ENCODE data around the gene VPS45.

VPS45 gene

DNA sequence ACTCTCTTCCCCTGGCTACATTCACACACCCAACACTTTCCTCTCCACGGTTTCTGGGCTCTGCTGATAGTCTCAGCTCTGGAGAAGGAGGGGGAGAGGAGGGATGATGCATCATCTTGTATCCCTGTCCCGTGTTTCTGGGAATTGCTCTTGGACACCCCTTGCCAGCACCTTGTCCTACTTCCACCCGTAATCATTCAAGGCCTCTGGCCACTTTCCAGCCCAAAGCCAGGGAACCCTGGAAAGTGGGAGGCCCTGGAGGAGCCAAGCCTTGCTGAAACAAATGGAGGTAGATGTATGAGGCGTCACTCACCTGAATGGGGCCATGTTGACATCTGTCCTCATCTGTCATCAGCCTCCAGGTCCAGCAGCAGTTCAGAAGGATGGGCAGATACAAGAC is 86.6 kb downstream of the VPS45 start:
- in situ Hi-C loops (cut with MboI; ENCODE audit: low sequenced_read_pairs): no loop called here

DNA sequence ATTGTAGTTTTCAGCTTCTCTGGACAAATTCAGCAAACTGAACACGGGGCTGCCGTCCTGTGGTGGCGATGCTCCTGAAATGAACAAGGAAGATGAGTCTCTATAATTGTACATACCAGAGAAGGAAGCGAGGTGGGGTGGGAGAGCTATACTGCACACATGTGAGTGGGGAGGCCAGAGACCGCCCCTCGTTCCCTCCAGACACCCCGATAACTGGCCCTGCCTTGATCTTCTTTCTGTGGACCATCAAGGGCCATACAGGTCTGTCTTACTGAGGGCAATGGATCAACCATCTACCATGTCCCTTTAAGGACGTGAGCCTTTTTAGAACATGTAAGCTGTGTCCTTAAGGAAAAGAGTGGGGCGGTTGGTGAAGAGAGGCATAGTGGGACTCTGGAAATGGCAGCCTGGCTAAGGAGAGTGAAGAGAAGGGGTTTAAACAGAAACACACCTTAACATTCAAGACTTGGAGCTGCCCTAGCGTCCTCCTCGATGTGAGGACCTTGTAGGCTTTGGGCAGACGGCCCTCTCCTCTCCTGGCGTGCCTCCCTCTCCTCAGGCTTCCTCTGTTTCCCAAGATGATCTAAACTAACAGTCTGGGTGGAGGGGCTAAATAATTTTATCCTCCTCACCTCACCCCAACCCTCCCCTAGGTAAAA is 88.0 kb downstream of the VPS45 start:
- in situ Hi-C loops (cut with MboI; ENCODE audit: low sequenced_read_pairs): no loop called here

DNA sequence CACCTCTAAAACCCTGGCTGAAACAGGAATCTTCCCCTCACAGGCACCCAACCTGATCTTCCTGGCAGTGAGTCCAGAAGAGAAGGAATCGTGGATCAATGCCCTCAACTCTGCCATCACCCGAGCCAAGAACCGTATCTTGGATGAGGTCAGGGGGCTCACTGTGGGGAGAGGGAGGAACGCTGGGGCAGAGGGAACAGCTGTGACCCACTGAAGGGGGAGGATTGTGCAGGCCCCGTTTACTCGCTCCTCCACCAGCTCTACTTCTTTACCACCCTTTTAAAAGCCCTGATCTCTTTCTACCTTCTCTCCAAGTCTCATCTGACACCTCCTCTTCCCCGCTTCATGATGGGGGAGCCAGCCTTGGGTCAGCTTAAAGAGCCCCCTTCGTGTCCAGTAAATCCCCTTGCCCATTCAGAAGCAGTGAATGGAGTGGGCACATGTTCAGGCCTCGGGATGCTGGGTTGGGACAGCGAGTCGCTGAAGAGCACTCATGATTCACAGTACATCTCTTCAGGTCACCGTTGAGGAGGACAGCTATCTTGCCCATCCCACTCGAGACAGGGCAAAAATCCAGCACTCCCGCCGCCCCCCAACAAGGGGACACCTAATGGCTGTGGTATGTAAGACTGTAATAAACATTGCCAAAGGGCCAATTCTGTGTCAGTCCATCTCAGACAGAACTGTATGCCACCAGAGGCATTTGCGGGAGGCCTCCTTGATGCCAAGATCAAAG is 89.5 kb downstream of the VPS45 start:
- in situ Hi-C loops (cut with MboI; ENCODE audit: low sequenced_read_pairs): no loop called here

DNA sequence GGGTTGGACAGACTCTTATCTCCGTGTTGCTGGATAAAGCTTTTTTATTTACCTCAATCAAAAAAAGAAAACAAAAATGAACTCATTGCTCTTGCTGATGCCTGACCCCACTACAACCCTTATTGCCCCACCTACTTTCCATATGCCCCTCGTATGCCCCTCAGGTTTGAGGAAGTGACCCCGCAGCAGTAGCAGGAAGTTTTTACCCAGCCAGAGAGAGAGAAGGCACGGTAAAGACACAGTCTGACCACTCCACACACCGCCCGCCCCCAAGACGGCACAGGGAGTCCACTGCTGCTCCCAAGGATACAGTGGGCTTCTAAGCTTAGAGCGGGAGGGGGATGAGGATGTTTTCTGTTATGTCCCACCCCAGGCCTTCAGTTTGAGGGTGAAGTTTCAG is 92.0 kb downstream of the VPS45 start:
- in situ Hi-C loops (cut with MboI; ENCODE audit: low sequenced_read_pairs): no loop called here

DNA sequence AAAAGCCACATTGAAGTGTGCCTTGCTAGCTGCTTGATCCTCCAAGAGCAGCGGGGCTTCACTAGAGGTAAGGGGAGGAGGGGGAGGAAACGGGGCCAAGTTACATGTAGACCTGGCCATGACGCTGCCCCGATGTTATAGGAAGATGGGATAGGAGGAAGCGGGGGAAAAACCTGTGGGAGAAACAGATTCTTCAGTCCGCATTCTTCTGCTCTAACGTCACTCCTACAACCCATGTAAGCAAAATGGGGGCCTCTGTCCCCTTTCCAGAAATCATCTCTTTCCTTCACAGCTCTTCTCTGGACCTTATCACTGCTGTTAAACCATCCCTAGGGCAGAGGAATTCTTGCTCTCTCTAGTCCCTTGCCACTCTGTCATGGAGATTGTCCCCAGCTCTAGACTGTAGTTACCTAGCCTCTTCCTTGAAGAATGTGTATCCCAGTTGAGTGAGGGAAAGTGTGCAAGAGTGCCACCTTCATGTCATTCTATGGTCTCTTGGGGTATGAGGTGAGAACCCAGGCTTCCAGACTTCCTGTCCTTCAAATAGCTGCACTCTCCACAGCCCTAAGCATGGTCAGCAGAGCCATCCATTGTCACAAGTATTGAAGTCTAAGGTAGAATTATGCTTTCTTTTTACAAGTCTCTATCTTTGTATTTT is 93.5 kb downstream of the VPS45 start:
- in situ Hi-C loops (cut with MboI; ENCODE audit: low sequenced_read_pairs): no loop called here

DNA sequence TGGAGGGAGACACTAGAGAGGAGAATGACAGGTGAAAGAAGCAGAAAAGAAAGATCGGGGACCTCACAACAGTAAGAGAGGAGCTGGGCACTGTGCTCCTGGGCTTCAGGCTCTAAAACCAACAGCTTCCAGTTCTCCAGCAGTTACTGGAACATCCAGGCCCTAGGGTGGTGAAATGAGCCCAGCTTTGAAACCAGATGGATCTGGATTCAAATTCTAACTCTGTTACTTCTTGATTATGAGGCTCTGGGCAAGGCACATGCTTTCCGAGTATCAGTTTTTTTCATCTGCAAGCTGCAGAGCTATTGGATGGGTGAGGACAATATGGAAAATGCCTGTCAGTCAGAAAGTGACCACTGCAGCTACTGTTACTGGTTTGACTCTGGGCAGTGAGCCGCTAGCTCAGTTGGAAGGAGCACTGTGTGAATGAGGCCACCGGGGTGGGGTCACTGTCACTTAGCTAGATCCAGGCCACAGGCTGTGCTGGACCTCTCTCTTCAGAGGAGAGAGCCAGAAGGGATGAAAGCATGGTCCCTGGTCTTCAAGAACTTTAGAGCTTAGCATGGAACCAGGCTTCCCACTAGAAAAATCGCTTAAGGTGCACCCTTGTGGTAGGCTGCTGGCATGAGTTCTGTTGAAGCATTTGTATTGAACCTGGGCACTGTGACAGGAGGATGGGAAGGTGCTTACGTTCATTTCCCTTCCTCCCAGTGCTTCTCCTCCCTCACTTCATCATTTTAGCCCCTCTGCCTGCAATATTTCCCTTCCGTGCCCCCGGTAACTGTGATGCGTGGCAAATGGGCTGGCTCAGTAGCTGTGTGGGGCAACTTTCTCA is 94.4 kb downstream of the VPS45 start:
- in situ Hi-C loops (cut with MboI; ENCODE audit: low sequenced_read_pairs): no loop called here

DNA sequence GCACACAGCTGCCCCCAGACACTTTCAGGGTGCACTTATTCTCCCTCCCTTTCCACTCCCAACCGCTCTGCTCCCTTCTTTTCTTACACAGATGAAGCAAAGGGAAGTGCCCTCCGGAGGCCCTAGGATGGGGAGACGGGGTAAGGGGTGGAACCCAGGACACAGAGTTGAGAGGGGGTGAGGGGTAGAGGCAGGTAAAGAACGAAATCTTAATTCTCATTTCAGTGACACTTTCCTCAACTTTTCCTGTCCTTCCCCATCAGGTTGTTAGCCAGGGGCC is 94.9 kb downstream of the VPS45 start:
- in situ Hi-C loops (cut with MboI; ENCODE audit: low sequenced_read_pairs): no loop called here

DNA sequence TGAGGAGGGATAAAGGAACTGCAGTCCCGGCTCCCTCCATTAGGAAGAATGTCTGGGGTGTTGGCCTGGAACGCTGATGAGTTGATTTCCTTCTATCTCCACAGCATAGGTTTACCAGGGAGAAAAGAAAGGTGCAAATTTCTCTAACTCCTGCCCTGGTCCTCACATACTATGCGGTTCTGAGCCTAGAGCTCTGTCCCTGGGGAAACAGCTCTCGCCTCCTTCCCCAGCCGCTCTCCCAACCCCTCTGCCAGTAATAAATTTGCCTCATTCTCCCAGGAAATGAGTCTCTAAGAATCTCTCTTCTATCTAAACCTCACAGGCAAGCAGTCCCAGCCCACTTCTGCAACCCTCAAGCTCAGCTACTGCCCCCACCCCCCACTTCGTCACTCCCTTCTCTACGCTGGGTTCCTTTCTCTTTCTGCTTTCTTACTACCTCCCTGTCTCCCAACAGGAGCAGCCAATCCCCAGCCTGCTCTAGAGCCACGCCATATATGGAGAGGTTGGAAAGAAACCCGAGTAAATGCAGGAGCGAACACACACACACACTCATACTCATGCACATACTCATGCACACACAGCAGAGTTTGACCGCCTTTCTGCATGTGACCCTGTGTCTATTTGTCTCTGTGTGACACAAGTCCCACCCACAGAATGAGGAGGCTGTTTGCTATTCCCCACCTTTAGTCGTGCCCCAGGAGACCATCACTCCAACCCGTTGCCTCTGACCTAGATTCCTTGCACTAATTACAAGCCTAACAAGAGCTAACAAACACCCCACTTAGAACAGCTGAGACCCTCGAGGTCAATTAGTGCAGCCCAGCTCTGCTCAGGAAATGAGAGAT is 95.5 kb downstream of the VPS45 start:
- in situ Hi-C loops (cut with MboI; ENCODE audit: low sequenced_read_pairs): no loop called here

DNA sequence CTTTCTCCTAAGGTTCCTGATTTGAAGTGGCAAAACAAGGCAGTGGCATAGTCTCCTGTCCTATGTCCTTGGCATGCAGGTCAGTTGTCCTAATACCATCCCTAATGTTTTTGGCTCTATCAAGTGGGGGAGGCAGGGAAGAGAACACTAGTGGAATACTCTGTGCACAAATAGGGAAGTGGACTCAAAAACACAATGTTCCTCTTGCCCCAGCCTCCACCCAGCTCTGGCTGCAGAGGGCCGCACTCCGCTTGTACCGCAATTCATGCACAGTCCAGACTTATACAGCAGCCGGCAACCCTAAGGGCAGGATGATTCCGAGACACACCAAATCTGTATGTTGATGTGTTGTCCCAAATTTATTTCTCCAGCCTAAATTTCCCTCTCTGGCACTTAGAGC is 96.6 kb downstream of the VPS45 start:
- in situ Hi-C loops (cut with MboI; ENCODE audit: low sequenced_read_pairs): no loop called here

DNA sequence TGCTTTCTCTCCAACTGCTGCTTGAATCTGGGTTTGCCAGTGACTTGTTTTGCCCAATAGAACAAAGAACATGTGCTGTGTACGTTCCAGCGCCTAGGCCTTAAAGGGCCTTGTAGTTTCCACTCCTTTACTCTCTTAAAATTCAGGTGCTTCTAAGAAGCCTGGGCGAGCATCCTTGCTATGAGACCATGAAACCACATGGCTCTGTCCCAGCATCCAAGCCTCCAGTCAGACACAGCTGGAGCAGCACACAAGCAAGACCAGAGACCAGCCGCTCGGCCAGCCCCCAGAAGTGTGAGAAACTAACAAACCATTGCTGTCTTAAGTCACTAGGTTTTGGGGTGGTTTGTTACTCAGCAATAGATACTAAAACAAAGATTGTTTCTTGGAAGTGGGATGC is 97.2 kb downstream of the VPS45 start:
- in situ Hi-C loops (cut with MboI; ENCODE audit: low sequenced_read_pairs): no loop called here

DNA sequence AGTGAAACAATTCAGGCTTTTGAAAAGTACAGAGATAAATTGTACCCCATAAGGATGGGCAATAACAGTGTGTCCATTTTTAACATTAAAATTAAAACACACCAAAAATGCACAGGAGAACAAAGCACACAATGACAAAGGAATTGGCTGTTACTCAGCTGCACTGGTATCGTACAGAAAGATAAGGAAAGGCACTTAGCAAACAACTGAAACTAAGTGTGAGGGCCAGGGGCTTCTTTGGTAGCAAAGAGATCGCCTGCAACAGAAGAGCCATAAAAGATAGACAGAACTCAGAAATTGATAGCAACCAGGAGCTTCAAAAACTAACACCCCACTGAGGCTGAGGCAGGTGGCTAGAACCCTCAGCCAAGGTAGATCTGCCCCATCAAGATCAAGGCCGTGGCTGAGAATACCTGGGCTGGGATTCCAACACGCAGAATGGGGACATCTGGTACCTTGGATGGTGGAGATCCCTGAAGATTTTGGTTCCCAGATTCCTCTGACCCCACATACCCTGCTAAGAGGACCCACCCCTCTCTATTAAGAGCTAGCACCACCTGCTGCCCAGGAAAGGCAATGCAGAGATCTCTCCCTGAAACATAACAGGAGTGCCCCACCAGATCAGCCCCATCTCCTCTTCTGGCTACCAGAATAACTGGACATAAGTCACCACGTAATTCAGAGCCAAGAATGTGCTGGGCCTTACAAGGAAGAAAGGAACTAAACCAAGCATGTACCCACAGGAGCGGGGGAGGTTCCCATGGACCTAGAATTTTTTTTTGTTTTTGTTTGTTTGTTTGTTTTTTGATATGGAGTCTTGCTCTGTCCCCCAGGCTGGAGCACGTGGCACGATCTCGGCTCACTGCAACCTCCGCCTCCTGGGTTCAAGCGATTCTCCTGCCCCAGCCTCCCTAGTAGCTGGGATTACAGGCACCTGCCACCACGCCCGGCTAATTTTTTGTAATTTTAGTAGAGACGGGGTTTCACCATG is 98.3 kb downstream of the VPS45 start:
- in situ Hi-C loops (cut with MboI; ENCODE audit: low sequenced_read_pairs): no loop called here

DNA sequence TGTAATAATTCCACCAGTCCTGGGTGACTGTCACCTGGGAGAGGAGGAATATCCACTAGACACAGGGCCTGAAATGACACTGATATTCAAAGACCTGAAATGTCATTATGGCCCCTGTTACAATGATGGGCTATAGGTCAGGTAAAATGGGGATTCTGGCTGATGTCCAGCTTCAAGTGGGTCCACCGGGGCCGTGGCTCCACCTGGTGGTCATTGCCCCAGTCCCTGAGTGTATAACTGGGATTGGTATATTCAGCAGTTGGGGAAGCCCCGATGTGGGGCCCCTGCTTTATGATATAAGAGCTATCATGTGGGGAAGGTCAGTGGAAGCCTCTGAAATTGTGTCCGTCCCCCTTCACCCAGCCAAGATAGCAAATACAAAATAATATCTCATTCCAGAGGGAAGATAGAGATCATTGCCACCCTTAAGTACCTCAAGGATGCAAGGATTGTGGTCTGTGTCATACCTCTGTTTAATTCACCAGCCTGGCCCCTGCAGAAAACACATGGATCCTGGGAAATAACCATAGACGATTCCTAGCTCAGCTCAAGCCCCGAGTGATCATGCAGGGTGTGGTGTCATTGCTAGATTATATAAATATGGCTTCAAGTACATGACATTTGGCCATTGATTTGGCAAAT is 101.5 kb downstream of the VPS45 start:
- in situ Hi-C loops (cut with MboI; ENCODE audit: low sequenced_read_pairs): no loop called here

DNA sequence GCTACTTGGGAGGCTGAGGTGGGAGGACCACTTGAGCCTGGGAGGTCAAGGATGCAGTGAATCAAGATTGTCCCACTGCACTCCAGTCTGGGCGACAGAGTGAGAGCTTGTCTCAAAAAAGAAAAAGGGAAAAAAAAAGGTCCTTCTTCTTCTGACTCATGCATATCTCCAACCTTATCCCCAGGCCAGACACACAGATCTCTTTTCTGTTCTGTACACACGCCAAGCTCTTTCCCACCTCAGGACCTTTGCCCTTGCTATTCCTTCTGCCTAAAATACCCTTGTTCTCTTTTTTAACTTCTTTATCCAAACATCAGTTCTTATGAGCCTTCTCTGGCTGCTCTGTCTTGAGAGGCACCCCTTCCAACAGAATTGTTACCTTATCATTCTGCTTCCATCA is 104.2 kb downstream of the VPS45 start:
- in situ Hi-C loops (cut with MboI; ENCODE audit: low sequenced_read_pairs): loop anchor here (10.0 kb wide), 1 partner anchor 207 kb away; no protein-coding TSS in a partner anchor

DNA sequence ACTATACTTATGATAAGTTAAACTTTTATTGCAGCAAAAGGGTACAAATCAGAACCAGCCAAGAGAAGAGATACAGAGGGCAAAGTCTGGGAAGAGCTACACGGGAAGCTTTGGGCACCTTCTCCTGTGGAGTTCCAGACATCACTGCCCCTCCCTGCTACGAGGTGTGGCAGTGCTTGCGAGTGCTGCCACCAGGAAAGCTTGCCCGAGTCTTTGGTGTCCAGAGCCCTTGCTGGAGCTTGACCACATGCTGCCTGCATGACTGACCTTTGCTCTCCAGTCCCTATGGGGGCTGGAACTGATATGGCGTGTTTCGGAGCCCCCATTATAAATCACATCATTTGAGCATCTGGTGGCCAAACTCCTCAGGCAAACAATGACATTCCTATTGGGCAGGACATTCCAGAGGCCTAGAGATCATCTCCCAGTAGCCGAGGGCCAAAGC is 105.6 kb downstream of the VPS45 start:
- in situ Hi-C loops (cut with MboI; ENCODE audit: low sequenced_read_pairs): loop anchor here (10.0 kb wide), 1 partner anchor 208 kb away; no protein-coding TSS in a partner anchor

DNA sequence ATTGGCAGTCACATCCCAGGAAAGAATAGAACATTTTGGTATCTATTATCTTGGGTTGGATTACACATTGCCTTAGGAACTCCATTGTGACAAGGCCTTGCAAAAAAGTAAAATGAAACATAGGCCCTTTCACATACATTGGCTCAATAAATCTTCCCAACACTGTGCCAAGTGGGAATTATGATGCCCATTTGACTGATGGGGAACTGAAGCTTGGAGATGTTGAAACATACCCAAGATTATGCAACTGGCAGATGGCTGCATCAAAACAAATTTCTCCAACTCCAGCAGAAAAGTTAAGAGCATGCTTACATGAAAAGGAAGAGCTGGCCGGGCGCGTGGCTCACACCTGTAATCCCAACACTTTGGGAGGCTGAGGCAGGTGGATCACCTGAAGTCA is 109.0 kb downstream of the VPS45 start:
- in situ Hi-C loops (cut with MboI; ENCODE audit: low sequenced_read_pairs): loop anchor here (10.0 kb wide), 1 partner anchor 212 kb away; no protein-coding TSS in a partner anchor

DNA sequence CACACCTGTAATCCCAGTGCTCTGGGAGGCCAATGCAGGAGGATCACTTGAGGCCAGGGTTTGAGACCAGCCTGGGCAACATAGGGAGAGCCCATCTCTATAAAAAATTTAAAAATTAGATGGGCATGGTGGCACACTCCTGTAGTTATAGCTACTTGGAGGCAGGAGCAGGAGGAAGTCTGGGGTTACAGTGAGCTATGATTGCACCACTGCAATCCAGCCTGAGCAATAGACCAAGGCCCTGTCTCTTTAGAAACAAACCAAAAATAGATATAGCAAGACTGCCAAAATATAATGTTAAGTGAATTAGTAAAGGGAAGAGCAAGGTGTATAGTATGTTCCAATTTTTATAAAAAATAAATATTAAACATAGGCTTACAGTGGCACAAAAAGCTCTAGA is 111.0 kb downstream of the VPS45 start:
- in situ Hi-C loops (cut with MboI; ENCODE audit: low sequenced_read_pairs): loop anchor here (10.0 kb wide), 1 partner anchor 214 kb away; no protein-coding TSS in a partner anchor

DNA sequence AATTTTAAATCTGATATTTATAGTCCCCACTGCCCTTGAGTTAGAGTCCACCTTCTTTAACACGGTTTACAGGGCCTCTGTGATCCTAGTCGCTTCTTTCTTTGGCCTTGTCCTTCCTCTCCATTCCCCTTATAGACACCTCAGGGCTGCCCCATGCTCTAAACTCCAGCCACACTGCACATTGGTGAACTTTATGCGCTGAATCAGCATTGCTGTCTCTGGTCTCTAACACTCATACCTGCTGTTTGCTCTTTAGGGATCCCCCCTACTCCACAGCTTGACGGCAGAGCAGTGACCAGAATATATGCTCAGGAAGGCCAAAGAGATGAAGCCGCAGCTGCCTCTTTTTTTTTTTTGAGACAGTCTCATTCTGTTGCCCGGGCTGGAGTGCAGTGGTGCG is 112.3 kb downstream of the VPS45 start:
- in situ Hi-C loops (cut with MboI; ENCODE audit: low sequenced_read_pairs): loop anchor here (10.0 kb wide), 2 partner anchors 105 to 215 kb away; no protein-coding TSS in a partner anchor

DNA sequence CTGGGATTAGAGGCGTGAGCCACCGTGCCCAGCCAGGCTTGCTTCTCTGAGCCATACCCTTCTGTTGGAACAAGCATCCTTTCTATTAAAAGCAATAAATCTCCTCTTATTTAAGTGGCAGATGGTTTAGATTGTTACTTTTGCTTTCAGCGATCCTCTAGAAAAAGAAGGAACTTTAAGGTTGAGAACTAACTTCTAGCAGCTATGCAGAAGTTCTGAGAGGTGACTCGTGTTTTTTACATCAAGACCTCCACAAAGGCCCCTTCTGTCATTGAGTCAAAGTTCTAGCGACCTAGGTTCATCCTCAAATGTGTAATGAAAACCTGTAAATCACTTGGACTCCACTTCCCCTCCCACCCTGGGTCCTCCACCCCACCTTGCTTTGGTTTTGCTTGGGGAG is 112.9 kb downstream of the VPS45 start:
- in situ Hi-C loops (cut with MboI; ENCODE audit: low sequenced_read_pairs): loop anchor here (10.0 kb wide), 1 partner anchor 106 kb away; no protein-coding TSS in a partner anchor

Data from HL-60/S4 treated with retinoic acid at 250 ng/mL for 4 days and 3 days (cell line).